ENCODE measurements around the gene BRI3.

BRI3 gene

DNA sequence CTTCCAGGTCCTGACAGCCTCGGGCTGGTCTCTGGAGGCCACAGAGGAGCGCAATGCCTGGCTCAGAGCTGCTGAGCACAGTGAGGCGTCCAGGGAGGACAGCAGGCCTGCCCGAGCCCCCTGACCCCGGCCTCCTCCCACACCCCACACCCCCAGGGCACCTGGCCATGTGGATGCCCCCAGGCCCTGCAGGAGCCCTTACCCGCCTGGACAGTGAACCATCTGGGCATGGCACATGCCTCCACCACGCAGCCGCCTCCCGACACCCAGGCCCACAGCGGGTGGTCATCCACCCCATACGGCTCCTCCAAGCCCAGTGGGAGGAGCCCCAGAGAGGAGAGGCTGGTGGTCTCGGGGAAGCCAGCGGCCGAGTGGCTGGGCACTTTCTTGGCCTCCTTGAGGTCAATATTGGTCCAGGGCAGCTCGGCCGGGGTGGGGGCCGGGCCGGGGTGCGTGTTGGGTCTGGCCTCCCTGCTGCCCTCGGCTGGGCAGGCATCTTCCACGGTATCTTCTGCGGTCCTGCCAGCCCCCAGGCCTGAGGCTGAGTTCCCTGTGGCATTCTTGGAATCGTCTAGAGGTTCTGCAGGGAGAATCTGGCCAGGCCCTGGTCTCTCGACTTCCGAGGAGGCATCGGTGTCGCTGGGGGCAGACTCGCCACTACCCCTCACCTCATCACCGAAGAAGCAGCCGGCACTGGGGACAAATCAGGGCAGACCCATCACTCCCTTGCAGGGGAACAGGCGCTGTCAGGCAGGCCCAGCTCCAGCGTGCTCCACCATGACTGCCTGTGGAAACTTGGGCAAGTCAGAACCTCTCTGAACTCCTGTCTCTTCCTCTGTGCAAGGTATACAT lies 48.0 kb upstream of the BRI3 start:
- no peaks in the 10 kb centered on the region for H3K9me2 ChIP-seq (ENCODE audit: low read depth, low read length)
- no peaks in the 10 kb centered on the region for H4K20me1 ChIP-seq (ENCODE audit: insufficient read depth, low read length)
- TF ChIP-seq EZH2 (IDR thresholded peaks at IDR 0.05; ENCODE audit: borderline replicate concordance, low read length): no peak
- TF ChIP-seq, protein P1, sequence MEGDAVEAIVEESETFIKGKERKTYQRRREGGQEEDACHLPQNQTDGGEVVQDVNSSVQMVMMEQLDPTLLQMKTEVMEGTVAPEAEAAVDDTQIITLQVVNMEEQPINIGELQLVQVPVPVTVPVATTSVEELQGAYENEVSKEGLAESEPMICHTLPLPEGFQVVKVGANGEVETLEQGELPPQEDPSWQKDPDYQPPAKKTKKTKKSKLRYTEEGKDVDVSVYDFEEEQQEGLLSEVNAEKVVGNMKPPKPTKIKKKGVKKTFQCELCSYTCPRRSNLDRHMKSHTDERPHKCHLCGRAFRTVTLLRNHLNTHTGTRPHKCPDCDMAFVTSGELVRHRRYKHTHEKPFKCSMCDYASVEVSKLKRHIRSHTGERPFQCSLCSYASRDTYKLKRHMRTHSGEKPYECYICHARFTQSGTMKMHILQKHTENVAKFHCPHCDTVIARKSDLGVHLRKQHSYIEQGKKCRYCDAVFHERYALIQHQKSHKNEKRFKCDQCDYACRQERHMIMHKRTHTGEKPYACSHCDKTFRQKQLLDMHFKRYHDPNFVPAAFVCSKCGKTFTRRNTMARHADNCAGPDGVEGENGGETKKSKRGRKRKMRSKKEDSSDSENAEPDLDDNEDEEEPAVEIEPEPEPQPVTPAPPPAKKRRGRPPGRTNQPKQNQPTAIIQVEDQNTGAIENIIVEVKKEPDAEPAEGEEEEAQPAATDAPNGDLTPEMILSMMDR (IDR thresholded peaks at IDR 0.05; ENCODE audit: low read length): no peak
- no peaks in the 10 kb centered on the region for H3K9me3 ChIP-seq (ENCODE audit: low read length)
- H2AFZ ChIP-seq (ENCODE audit: low read length): no peak overlapping the region
- H3F3A ChIP-seq (ENCODE audit: insufficient read depth, low read length): no peaks in the 10 kb centered on the region
- no peaks in the 10 kb centered on the region for H3K79me2 ChIP-seq (ENCODE audit: insufficient read depth, low read length)
- no peaks in the 10 kb centered on the region for H3K27me3 ChIP-seq (ENCODE audit: insufficient read depth, low read length)
- no peak overlapping the region for H3K27ac ChIP-seq (ENCODE audit: low read depth, low read length, poor library complexity, severe bottlenecking)
- peaks cover 5% of the 10 kb centered on the region; the same call in 1 of the 2 replicates for H3K36me3 ChIP-seq (ENCODE audit: insufficient read depth, low read length)
- no peaks in the 10 kb centered on the region for H3K4me1 ChIP-seq (ENCODE audit: insufficient read depth, low read length, severe bottlenecking)
- no peak overlapping the region for H3K9ac ChIP-seq (ENCODE audit: low read length)
- H3K4me2 ChIP-seq (ENCODE audit: low read length): no peak overlapping the region
- H3K4me3 ChIP-seq (ENCODE audit: low read depth, low read length, poor library complexity, severe bottlenecking): no peak overlapping the region

DNA sequence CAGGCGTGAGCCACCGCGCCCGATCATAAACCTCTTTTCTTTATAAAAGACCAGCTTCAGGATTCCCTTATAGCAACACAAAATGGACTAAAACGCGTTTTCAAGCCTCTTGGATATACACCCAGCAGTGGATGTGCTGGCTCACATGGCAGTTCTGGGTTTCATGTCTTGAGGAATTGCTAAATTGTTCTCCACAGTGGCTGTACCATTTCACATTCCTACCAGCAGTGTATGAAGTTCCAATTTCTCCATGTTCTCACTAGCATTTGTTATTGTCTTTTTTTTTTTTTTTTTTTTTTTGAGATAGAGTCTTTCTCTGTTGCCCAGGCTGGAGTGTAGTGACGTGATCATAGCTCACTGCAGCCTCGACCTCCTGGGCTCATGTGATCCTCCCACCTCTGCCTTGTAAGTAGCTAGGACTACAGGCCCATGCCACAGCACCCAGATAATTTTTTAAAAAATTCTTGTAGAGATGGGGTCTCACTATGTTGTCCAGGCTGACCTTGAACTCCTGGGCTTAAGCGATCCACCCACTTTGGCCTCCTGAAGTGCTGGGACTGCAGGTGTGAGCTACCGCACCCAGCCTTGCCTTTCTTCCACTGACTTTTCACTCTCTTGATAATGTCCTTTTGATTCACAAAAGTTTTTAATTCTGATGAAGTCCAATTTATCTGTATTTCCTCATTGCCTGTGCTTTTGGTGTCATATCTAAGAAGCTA lies 46.9 kb upstream of the BRI3 start:
- no peaks in the 10 kb centered on the region for H3F3A ChIP-seq (ENCODE audit: insufficient read depth, low read length)
- no peaks in the 10 kb centered on the region for H3K27me3 ChIP-seq (ENCODE audit: insufficient read depth, low read length)
- no peaks in the 10 kb centered on the region for H3K4me1 ChIP-seq (ENCODE audit: insufficient read depth, low read length, severe bottlenecking)
- H3K9ac ChIP-seq (ENCODE audit: low read length): no peak overlapping the region
- no peak overlapping the region for H3K4me3 ChIP-seq (ENCODE audit: low read depth, low read length, poor library complexity, severe bottlenecking)
- no peak overlapping the region for H3K4me2 ChIP-seq (ENCODE audit: low read length)
- H3K9me3 ChIP-seq (ENCODE audit: low read length): no peaks in the 10 kb centered on the region
- no peaks in the 10 kb centered on the region for H3K79me2 ChIP-seq (ENCODE audit: insufficient read depth, low read length)
- H2AFZ ChIP-seq (ENCODE audit: low read length): no peak overlapping the region
- TF ChIP-seq EZH2 (IDR thresholded peaks at IDR 0.05; ENCODE audit: borderline replicate concordance, low read length): no peak
- TF ChIP-seq, protein P1 (IDR thresholded peaks at IDR 0.05; ENCODE audit: low read length): no peak
- H3K27ac ChIP-seq (ENCODE audit: low read depth, low read length, poor library complexity, severe bottlenecking): no peak overlapping the region
- no peaks in the 10 kb centered on the region for H4K20me1 ChIP-seq (ENCODE audit: insufficient read depth, low read length)
- H3K36me3 ChIP-seq (ENCODE audit: insufficient read depth, low read length): peaks cover 6% of the 10 kb centered on the region; the same call in 1 of the 2 replicates
- H3K9me2 ChIP-seq (ENCODE audit: low read depth, low read length): no peaks in the 10 kb centered on the region

DNA sequence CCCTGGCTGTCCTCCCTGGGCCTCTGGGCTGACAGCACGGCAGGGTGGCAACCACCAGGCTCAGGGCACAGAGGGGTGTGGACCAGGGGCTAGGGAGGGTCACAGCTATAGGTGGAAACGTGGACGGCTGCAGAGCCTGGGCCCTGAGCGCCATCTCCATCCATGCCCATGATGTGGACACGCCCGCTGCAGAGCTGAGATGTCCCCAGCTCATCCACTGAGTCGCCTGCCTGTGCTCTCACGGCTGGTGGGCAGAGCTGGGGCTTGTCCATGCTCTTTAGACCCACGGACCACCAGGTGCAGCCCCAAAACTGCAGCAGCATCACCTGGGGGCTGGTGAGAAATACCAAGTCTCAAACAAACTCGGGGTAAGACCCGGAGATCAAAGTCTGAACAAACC lies 45.6 kb upstream of the BRI3 start:
- Histone ChIP-seq H2AFZ (ENCODE audit: low read length) (no peak overlapping the region), H3K79me2 (ENCODE audit: insufficient read depth, low read length) (no peaks in the 10 kb centered on the region), H4K20me1 (ENCODE audit: insufficient read depth, low read length) (no peaks in the 10 kb centered on the region), H3K9me2 (ENCODE audit: low read depth, low read length) (no peaks in the 10 kb centered on the region), H3K9ac (ENCODE audit: low read length) (no peak overlapping the region), H3F3A (ENCODE audit: insufficient read depth, low read length) (no peaks in the 10 kb centered on the region), H3K9me3 (ENCODE audit: low read length) (no peaks in the 10 kb centered on the region), H3K4me1 (ENCODE audit: insufficient read depth, low read length, severe bottlenecking) (no peaks in the 10 kb centered on the region), H3K4me2 (ENCODE audit: low read length) (no peak overlapping the region), H3K27ac (ENCODE audit: low read depth, low read length, poor library complexity, severe bottlenecking) (no peak overlapping the region), H3K36me3 (ENCODE audit: insufficient read depth, low read length) (peaks cover 6% of the 10 kb centered on the region; the same call in 1 of the 2 replicates), H3K4me3 (ENCODE audit: low read depth, low read length, poor library complexity, severe bottlenecking) (no peak overlapping the region), H3K27me3 (ENCODE audit: insufficient read depth, low read length) (no peaks in the 10 kb centered on the region)
- TF ChIP-seq, protein P1 (IDR thresholded peaks at IDR 0.05; ENCODE audit: low read length): no peak
- TF ChIP-seq EZH2 (IDR thresholded peaks at IDR 0.05; ENCODE audit: borderline replicate concordance, low read length): no peak

Data from OCI-LY1 (cell line).